GM19324 (cell line): ENCODE measurements around the gene TRAPPC14.

Source experiments
- ATAC-seq: cut with Tn5 transposase; IDR thresholded peaks from one replicate; pipeline ENCODE4 v1.9.1; 2021; ENCODE audit warnings: mild to moderate bottlenecking, moderate library complexity; ENCODE audit not compliant: unreplicated experiment, low FRiP score

The TRAPPC14 gene

DNA sequence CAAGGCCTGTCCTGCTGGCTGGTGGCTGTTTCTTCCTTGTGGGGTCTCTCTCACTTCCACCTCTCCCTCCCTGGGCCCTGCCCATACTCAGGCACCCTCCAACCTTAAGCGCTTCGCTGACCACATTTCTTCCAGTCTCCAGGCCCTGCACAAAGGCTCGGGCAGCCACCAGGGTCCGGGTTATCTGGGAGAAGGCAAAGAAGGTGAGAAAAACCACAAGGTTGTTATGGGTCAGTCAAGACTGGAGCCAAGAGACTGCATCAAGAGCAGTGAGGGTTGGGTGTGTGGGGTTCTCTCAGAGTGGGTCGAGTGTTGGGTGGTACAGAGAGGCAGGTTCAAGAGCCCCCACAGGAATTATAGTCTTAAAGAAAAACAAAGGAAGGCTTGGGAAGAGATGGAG, 16.1 kb upstream of the TRAPPC14 start:
- ATAC-seq = no peak

DNA sequence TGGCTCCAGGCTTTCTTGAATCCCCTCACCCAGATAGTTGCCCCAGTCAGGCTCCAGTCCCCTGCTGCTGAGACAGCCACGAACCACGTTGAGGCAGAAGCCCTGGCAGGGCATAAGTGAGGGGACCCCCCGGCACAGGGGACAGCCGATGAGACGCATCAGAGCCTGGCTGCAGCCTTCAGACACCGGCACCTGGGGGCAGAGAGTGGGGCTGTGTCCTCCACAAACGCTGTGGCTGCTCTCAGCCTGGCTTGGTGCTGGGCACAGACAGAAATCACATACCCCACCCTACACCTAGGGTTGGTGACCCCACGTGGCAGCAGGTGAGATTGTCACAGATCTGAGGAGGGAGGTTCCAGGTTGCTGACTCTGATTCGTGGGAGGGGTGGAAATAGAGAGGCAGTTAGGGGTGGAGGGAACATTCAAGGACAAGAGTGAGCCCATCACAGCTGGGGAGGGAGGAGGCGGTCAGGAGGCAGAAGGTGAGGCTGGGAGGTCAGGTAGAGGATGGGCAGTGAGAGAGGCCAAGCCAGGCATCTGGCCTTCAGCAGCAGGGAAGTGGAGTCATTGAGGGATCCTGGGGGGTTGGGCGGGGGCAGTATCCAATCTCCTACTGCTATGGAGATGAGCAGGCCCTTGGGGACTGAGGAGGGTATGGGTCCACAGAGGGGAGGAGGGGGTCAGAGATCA, 15.4 kb upstream of the TRAPPC14 start:
- ATAC-seq = no peak

DNA sequence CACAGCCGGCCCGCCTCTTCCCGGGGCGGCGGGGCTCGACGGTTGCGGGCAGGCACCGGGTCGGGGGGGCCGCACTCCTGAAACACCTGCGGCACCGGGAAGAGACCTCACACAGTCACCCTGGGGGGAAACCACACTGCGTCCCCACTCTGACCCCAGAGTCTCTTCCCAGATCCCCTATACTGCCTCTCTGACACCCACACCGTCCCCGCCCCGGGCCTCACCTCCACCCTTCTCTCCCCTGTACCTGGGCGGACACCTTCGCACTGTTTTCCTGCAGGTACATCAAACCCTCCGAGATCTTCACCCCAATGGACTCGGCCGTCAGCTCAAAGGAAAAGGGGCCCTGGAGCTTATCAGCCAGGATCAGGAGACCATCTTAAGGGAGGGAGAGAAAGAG, 13.3 kb upstream of the TRAPPC14 start:
- no peak for ATAC-seq

DNA sequence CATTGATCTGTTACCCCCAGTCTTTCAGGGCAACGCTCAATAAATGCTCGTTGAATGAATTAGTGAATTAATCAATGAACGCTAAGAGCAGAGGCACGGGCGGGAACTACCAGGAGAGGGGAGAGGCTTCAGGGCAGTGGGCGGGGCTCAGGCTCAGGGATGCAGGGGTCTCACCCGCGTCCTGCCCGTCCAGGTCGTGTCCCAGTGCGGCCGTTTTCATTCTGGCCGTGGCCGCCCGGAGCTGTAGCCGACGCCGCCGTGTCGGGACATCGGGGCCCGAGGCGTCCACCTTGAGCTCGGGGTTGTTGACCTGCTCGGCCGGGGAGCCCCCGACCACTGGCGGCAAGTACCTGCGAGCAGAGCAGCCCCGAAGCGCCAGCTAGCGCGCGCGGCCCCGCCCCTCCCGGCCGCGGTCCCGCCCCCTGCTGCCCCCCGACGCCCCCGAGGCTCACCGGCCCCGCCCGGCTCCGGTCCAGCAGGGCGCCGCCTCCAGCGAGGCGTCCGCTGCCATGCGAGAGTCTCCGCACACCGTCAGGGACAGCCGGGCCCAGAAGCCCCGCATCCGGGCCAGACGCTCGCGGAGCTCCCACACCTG, 12.7 kb upstream of the TRAPPC14 start:
- ATAC-seq = no peak

DNA sequence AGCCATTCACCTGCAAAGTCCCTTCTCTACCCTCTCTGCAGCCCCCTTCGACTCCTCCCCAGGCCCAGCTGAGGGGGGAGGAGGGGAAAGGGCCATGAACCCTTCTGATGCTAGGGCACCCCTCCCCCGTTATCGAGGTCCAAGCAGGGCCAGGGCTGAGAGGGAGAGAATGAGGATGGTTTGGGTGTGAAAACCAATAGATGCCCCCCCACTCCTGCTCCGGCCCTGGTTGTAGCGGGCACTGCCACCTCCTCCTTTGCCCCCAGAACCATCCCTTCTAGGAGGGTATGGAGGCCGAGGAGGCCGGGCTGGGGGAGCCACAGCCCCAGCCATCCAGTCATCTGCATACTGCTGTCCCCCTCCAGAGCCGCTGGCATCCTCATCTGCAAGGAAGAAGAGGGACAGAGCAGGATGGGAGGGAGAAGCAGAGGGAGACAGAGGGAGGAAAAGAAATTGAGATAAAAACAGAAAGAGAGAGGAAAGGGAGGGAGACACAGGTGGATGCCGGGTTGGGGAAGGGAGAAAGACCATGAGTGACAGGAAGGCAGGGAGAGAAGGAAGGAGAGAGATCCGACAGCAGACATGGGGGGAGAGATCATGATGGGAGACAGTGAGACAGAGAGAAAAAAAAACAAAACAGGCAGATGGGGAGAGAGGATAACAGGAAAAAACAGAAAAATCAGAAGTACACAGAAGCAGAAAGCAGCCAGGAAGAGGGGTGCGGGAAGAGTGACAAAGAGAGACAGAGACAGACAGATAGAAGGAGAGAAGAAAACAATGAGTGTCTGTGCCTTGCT, 11.8 kb upstream of the TRAPPC14 start:
- ATAC-seq = no peak

DNA sequence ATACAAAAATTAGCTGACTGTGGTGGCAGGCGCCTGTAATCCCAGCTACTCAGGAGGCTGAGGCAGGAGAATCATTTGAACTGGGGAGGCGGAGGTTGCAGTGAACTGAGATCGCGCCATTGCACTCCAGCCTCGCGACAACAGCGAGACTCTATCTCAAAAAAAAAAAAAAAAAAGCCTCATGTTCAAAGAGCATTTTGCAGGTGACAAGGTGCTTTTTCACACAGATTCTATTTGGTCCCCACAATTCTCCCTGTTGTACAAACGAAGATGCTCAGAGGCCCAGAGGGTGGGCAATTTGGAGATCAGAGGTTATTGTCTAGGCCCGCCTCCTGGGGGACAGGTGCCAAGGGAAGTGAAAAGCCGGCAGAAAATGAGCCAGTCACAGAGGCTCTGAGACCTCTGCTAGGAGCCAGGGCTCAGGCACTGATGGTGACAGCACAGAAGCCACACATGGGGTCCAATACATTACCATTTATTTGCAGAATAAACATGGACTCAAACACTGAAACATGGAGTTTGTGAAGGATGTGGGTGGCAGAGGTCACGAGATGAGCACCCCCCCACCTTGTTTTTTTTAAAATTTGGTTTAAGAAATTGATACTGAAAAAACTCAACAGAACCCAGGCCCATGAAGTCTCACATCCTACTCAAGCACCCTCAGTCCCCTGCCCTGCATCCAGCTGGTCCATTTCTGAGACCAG, 10.8 kb upstream of the TRAPPC14 start:
- no peak for ATAC-seq

DNA sequence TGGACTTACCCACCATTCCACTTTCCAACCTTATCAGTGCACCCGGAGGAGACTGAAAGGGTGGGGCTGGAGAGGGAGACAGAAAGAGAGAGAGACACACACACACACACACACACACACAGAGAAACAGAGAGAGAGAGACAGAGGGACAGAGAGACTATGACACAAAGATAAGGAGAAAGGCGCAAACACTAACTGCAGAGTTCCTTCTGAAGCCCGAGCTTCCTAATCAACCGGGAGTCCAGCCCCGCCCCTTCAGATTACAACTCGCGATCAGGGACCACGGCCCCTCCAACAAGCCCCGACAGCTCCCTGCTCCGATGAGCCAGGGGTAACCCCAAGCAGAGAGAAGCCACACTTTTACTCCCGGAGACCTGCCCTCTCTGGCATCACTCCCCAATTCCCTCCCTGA, 9.4 kb upstream of the TRAPPC14 start:
- ATAC-seq = no peak

DNA sequence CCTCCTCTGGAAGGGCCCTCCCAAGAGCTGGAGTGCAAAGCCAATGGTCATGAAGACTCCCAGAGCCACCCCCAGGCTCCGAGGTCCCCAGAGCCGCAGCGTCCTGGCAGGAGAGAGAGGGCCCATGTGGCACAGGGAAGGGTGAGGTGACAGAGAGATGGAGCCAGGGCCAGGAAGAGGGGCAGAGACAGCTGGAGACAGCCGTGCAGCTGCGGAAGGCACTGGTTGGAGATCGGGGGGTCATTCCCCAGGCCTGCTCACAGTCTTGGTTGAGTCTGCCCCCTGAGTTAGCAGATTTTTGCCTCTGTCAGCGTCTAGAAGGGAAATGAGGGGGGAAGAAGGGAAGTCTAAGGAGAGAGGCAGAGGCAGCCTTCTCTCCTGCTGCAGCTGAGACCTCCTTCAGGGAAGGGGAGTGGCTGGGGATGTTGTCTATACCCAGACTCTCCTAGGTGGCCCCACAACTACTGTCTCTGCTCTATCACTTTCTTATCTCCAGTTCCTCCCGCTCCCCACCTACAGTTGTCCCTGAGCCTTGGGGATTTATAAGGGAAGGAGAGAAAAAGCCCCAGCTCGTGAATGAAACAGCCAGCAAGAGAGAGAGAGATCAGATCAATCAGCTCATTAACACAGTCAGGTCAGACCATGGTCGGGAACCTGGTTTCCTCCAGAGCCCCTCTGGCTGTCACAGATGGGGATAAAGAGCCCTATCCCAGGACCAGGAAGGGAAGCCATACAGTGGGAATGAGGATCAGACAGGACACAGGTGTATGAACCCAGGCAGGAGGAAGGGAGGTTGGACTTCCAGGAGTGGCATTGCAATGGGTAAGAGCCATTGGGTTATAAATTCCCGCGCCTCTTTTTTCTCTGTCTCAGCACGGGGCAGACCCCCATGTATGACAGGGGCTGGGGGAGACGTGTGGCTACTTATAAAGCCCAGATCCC, 8.7 kb upstream of the TRAPPC14 start:
- no peak for ATAC-seq

DNA sequence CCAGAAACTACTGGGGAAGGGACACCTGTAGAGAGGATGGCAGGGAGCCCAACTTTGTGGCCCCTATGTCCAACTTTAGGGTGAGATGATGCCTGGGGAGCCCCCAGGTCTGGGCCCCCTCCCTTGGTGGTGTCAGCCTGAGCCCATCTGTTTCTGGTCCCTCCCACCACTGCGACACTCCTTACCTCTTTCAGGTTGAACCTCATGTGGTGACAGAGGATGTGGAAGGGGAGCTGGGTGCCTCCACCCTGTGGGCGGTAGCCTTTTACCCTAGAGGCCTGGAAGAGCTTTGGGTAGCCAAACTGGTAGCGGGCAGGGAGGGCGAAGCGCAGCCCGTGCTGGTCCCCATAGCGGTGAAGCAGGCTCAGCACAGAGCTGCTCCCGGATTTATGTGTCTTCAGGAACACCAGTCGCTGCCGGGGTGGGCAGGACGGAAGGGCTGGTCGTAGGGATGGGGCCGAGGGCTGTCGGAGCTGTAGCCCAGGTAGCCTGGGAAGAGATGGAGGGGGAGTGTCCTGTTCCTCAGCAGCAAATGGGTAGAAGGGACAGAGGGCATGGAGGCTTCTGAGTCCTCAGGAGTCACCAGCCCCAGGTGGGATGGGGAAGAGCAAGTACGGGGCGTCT, 7.9 kb upstream of the TRAPPC14 start:
- ATAC-seq = no peak

DNA sequence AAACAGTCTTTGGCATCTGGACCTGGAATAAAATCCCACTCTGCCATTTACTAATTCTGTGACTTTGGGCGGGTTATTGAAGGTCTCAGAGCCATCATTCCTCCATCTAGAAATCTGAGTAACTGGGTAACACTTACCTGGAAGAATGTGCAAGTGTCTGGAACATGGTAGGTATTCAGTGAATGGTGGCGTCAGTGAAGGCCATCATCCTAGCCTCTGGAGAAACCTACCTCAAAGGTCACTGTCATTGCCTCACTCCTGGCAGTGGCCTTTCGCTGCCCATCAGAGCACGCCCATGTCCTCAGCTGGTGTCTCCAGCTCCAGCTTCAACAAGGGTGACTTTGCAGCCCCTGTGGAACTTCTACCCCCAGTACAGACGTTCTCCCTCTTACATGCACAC, 5.3 kb upstream of the TRAPPC14 start:
- ATAC-seq = no peak

DNA sequence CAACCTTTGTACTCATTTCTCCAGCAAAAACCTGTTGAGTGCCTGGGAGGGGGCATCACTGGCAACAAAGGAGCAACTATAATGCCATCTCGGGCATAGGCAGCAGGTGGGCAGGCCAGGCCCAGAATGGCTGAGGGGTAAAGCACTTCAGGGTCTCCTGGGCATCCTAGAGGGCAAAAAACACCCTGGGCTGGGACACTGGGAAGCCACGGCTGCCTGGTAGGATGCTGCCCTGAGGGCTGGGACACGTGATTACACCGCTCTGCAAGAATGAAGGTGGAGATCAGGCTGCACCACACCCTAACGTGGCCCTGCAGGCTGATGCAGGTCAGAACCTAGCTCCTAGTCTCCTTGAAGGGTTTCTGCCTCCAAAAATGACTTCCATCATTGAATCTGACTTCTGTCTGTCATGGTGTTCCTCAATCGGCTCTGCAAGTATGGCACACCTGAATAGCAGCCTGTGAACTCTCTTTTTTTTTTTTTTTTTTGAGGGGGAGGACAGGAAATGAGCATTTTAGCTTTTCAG, 4.5 kb upstream of the TRAPPC14 start:
- no peak for ATAC-seq

DNA sequence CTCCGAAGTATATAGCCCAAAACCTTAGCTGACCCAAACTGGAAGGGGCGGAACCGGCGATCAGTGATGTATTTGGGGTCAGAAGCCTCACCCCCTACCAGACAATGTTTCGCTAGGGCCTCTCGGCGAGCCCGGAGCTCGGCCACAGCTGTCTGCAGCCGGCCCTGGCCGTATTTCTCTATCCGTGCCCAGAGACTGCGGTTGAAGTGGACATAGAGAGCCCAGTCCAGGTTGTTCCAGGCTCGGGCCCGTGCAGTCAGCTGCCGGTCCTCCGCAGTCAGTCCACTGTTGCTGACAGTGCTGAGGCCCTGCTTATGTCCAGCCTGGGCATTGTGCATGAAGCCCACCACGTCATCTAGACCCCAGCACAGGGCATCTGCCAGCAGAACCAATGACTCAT, 1.5 kb upstream of the TRAPPC14 start:
- no peak for ATAC-seq

DNA sequence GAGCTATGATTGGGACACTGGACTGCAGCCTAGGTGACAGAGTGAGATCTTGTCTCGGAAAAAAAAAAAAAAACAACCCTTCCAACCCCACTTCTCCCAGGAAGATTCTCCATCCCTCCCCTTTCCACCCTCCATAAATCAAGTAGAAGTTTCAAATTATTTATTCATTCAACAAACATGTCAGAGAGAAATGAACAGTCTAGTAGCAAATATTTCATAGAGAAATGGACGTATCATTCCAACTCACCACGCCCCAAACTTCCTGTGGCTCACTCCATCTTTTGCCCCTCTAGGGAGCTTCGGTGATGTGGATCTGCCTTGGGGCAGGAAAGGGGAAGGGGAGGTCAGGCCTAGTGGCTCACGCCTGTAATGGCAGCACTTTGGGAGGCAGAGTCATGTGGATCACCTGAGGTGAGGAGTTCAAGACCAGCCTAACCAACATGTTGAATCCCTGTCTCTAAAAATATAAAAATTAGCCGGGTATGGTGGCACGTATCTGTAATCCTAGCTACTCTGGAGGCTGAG, 638 bp upstream of the TRAPPC14 start:
- ATAC-seq = no peak

DNA sequence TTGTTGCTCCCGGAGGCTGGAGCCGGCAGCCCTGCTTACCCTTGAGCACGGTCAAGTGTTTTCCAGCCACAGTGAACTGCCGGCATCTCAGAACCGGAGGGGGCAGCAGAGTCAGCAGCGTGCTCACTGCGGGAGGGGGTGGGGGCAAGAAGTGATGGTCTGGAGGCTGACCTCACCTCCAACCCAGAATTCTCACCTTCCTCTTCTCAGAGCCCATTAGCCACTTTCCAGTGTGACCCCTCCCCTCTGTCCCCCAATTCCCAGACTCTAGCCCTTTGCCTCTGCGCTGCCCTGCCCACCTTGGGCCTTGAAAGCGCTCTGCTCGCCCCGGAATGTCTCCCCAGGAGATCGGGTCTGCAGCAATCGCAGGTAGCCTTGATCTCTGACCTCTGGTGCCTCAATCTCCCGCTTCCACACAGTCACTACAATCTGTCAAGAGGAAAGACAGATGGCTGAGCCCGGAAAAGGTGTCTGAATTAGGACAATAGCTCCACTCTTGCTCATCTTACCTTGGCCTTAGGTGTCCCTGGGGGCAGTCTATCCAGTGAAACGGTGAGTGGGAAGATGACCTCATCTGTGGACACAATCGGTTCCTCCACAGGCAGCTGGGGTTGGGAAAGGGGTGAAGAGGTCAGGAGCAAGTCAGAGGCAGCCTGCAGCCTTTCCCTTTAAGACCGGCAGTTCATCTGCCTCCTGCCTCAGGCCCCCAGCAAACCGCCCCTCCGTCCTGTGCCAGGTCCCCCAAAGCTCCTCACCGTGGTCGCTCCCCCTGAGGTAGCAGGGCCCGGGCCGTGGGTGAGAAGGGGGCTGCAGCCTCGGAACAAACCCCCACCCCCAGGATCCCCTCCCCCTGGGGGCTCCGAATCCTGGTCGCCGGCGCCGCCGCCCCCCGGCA, 942 bp downstream of the TRAPPC14 start:
- ATAC-seq = no peak

DNA sequence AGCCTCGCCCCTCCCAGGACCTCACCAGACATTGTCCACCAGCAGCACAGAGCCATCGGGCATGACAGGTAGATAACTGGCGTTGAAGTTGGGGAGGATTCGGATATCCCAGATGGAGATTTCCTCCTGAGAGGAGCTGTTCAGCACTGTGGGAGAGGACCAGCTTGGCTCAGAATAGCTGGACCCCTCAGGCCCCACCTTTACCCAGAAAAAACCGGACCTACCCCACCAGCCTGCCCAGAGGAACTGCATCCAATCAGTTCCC, 1.5 kb downstream of the TRAPPC14 start:
- ATAC-seq = no peak

DNA sequence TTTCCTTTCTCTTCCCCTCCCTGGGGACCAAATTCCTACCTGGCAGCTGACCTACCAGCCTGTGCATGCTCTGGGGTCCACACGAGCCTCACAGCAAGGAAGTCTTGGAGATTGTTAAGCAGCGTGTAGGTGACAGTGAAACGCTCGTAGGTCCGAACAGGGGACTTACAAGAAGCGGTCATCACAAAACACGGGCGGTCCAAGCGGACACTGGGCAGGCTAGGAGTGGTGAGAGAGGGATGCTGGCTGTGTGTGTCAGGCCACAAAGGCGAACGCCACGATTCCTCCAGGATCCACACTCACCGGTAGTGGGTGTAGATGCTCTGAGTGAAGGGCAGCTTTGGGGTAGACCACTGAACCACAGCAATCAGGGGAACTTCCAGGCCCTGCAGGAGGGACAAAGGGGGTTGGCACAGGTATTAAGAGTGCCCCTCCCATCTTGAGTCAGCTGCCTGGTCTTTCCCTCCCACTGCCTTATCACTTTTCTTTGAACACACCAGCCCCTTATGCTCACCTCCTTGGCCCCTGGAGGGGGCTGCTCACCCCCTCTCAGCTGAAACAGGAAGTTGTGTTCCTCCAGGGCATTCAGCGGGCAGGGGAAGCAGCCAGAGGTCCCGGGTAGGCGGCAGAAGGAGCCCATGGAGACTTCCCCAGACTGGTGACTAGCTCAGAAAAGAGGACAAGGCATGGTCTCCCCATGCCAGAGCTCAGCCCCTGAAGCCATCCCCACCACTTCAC, 2.0 kb downstream of the TRAPPC14 start:
- ATAC-seq = no peak

DNA sequence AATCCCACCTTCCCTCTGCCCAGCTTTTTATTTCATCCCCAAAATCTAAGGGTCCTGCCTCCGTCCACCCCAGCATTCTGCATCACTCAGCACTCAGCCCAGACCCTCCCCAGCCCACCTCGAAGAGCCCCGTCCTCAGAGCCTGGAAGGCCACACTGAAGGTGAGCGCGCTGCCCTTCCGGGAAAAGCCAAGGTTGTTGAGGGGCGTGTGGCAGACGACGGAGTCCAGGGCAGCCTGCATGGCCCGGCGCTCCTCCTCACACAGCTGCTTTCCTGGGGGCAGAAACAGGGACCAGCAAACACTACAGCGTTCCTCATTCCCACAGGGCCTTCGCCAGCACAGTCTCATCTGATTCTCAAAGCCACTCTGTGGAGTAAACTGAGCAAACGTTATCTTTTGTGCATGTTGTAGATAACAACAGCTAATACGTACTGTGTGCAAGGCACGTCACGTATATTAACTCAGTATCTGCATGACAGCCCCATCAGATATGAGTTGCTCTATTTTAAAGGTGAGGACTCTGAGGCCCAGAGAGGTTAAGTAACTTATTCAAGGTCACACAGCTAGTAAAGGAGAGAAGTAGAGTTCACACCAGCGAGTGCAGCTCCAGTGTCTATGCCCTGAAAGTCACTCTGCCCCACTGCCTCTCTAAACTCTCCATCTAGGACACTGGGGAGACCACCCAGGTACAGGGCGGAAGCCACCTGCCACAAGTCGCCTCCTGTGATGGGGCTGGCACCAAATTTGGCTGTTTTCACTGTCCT, 2.8 kb downstream of the TRAPPC14 start:
- no peak for ATAC-seq
